KOPT-K1 (cell line): ENCODE results near the gene NAT14.
"Not testable (repeated sequence)": the region's sequence is repeated elsewhere in the genome, so short reads cannot be mapped to it uniquely, and the experiment has no call there.

Experiments used
- H3K27ac ChIP-seq: fragments of 200-600 bp; sonication (generic); 2 replicates; pipeline ENCODE4 v1.5.1; 2016; ENCODE audit warnings: antibody characterized with exemption, mild to moderate bottlenecking, low read depth, low read length; ENCODE audit not compliant: poor library complexity, severe bottlenecking
- H3K36me3 ChIP-seq: fragments of 200-600 bp; sonication (generic); 2 replicates; pipeline ENCODE4 v1.5.1; 2017; ENCODE audit warnings: antibody characterized with exemption, mild to moderate bottlenecking, low read length, moderate library complexity; ENCODE audit not compliant: insufficient read depth
- H3K9me3 ChIP-seq: fragments of 200-600 bp; sonication (generic); 2 replicates; pipeline ENCODE4 v1.5.1; 2017; ENCODE audit warnings: antibody characterized with exemption, low read length, mild to moderate bottlenecking; ENCODE audit not compliant: insufficient read depth, poor library complexity, severe bottlenecking

Gene NAT14

DNA sequence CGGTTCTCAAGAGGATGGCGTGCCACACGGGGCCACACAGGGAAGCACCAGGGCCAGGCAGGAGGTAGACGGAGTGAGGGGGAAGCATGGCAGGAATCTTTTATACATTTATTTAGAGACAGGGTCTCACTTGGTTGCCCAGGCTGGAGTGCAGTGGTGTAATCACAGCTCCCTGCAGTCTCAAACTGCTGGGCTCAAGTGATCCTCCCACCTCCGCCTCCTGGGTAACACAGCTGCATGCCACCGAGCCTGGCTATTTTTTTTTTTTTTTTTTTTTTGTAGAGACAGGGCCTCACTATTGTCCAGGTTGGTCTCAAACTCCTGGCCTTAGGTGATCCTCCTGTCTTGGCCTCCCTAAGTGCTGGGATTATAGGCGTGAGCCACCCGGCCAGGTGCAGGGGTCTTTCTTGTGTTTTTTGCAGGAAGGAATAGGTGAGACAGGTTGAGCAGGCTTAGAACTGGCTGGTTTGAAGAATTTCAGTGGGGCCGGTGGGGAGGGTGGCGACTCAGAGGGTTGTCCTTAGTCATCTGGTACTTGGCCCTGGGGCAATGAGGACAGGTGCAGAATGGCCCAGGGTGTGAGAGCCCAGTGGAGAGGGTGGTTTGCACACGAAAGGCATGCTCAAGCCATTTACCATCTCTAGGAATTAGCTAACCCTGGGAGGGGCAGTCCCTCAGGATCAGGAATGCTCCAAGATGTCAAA is 10.8 kb downstream of the NAT14 start:
- H3K36me3 ChIP-seq = no peaks in the 10 kb centered on the region
- H3K9me3 ChIP-seq = no peaks in the 10 kb centered on the region

GRCh38 chr19:55496820-55497219 is 11.8 kb downstream of the NAT14 start:
- not testable (repeated sequence) for H3K36me3 ChIP-seq, H3K27ac ChIP-seq, H3K9me3 ChIP-seq

More for the DNA sequence above, 10.8 kb downstream of the NAT14 start:
- H3K27ac ChIP-seq = no peak overlapping the region

GRCh38 chr19:55497763-55498162 is 12.8 kb downstream of the NAT14 start:
- no peak overlapping the region for H3K27ac ChIP-seq
- H3K9me3 ChIP-seq = no peaks in the 10 kb centered on the region
- no peaks in the 10 kb centered on the region for H3K36me3 ChIP-seq

DNA sequence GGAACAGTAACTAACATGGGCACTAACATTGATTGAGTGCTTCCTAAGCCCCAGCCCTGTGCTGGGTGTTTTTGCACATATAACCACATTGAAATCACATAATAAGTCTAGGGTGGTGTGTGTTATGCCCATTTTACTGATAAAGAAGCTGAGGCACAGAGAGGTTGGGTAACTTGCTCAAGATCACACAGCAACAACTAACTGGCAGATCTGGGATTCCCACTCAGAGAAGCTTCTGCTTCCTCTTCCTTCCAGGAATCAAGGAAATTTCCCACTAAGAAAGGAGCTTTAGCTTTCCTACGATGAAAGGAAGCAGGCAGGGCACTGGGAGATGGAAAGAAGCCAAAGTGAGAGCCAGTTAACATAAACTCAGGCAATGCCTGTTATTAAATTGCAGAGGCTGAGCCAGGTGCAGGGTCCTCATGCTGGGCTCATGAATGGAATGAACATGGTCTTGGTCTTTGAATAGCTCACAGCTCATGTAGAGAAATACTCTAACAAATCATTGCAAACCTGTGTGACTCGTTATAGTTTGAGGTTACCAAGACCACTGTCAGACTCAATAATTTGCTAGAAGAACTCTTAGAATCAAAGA is 13.4 kb downstream of the NAT14 start:
- Histone ChIP-seq H3K9me3 (no peaks in the 10 kb centered on the region), H3K36me3 (no peaks in the 10 kb centered on the region), H3K27ac (no peak overlapping the region)

GRCh38 chr19:55500368-55500952 is 15.5 kb downstream of the NAT14 start:
- Histone ChIP-seq H3K36me3 (no peaks in the 10 kb centered on the region), H3K27ac (no peak overlapping the region), H3K9me3 (no peaks in the 10 kb centered on the region)

DNA sequence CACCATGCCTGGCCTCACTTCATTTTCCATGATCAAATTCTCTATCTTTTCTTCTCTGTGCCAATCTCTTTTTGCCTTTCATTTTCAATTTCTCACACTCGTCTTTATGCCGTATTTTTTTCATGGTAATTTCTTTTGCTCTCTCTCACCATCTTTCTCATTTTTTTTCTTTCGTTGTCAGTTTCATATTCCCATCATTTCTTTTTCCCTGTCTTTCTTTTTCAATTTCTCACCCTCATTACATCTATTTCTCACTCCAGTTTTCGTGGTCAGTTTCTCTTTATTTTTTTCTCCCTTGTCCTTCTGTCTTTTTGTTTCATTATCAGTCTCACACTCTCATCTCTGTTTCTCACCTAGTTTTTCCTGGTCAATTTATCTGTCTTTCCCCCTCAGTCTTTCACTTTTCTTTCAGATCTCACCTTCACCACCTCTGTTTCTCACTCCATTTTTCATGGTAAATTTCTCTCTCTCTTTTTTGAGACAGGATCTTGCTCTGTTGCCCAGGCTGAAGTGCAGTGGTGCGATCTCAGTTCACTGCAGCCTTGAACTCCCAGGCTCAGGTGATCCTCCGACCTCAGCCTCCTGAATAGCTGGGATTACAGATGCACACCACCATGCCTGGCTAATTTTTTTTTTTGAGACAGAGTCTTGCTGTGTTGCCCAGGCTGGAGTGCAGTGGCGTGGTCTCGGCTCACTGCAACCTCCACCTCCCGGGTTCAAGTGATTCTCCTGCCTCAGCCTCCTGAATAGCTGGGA is 17.4 kb downstream of the NAT14 start:
- no peak overlapping the region for H3K27ac ChIP-seq
- H3K9me3 ChIP-seq = no peaks in the 10 kb centered on the region
- no peaks in the 10 kb centered on the region for H3K36me3 ChIP-seq

- H3K9me3 ChIP-seq = no peaks in the 10 kb centered on the region
- peak overlapping the region; percentile 45 for H3K27ac ChIP-seq
- H3K36me3 ChIP-seq = no peaks in the 10 kb centered on the region
Observed at GRCh38 chr19:55503157-55503501, 18.1 kb downstream of the NAT14 start.

DNA sequence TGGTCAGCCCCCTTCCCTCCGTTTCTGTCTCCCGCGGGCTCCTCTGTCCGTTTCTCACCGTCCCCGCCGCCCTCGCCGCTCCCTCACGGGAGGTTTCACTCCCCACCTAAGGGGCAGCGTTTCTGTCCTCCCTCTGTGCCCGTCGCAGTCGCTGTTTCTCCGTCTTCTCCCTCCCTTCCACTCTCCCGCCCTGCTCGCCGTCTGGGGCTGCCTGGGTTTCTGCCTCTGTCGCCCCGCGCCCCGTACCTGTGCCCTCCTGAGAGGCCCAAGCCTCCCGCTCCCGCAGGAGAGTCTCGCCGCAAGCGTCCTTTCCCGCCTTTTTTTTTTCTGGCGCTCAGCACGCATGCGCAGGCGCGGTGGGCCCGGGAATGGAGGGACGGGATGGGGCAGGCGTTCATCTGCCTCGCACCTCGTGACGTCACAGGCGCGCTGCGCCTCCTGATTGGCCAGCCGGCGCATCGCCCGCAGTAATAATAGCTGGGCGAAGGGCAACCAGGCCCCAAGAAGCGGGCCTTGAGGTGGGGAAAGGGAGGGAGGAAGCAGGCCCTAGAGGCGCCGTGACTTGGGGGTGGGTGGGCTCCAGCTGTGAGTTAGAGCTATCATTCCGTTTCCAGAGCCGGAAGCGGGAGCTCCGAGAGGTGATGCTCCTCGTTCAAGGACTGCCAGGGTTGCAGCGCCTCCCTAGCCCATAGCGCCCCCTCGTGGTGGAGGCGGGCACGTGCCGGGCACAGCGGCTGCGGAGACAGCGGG is 18.7 kb downstream of the NAT14 start:
- Histone ChIP-seq H3K27ac (peak overlapping the region; percentile 45), H3K36me3 (no peaks in the 10 kb centered on the region), H3K9me3 (no peaks in the 10 kb centered on the region)

GRCh38 chr19:55504252-55504603 is 19.2 kb downstream of the NAT14 start:
- no peaks in the 10 kb centered on the region for H3K36me3 ChIP-seq
- H3K27ac ChIP-seq = no peak overlapping the region
- H3K9me3 ChIP-seq = no peaks in the 10 kb centered on the region

DNA sequence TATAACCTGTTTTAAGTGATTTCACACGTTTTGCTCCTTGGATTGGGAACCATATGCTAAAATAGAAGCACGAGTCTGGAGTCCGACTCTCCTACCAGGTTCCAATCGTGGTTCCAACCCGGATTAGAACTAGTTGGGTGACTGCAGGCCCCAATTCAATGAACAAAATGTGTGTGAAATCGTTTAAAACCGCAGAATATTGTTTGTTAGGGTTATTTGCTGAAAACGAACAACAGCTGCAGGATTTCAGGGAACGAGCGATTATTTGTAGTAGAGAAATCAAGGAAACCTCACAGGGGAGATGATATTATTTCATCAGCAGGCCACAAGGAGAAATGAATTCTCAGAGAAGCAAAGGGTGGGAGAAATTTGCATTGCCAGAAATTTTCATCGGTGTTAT is 20.0 kb downstream of the NAT14 start:
- no peak overlapping the region for H3K27ac ChIP-seq
- no peaks in the 10 kb centered on the region for H3K36me3 ChIP-seq
- H3K9me3 ChIP-seq = no peaks in the 10 kb centered on the region

GRCh38 chr19:55508120-55508519 is 23.1 kb downstream of the NAT14 start:
- Histone ChIP-seq H3K9me3 (no peaks in the 10 kb centered on the region), H3K27ac (no peak overlapping the region), H3K36me3 (no peaks in the 10 kb centered on the region)

- Histone ChIP-seq H3K27ac (no peak overlapping the region), H3K36me3 (no peaks in the 10 kb centered on the region), H3K9me3 (no peaks in the 10 kb centered on the region)
Observed at GRCh38 chr19:55516878-55517620, 32.1 kb downstream of the NAT14 start.

DNA sequence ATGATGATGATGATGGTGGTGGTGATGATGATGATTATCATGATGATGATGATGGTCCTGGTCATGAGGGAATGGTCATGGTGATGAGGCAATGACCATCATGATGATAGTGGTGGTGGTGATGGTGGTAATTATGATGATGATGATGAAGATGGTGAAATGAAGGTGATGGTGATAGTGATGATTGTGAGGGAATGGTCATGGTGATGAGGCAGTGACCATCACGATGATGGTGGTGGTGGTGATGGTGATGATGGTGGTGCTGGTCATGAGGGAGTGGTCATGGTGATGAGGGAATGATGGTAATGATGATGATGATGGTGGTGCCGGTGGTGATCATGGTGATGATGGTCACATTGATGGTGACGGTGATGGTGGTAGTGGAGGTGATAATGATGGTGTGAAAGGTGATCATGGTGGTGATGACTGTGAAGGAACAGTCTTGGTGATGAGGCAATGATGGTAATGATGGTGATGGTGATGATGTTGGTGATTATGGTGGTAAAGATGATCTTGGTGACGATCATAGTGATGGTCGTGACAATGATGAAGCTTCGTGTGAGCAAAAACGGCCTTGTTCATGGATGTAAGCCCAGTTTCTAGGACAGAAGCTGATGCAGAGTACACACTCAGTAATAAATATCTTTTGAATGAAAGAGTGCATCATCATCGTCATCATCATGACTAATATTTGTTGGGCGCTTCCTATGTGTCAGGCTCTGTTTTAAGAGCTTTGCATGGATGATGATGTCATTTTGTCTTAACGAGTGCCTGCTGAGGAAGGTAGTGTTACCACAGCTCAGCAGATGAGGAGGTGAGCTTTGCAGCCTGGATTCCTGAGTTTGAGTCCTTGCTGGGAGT is 34.7 kb downstream of the NAT14 start:
- no peaks in the 10 kb centered on the region for H3K9me3 ChIP-seq
- no peak overlapping the region for H3K27ac ChIP-seq
- no peaks in the 10 kb centered on the region for H3K36me3 ChIP-seq
